B cell (primary cell): ENCODE measurements around the gene PHYHIPL.

Experiments used
- EZH2 ChIP-seq: IDR thresholded peaks from 2 replicates; pipeline ENCODE4 v1.6.1; 2012; ENCODE audit warnings: borderline replicate concordance, low read depth, mild to moderate bottlenecking, moderate library complexity, low read length; ENCODE audit not compliant: insufficient read depth, poor library complexity, severe bottlenecking
- TF ChIP-seq, protein P1 (sequence below): fragments of 200-600 bp; IDR thresholded peaks from one replicate; pipeline ENCODE4 v1.8.0; 2022; ENCODE audit warnings: antibody characterized with exemption, mild to moderate bottlenecking

DNA sequence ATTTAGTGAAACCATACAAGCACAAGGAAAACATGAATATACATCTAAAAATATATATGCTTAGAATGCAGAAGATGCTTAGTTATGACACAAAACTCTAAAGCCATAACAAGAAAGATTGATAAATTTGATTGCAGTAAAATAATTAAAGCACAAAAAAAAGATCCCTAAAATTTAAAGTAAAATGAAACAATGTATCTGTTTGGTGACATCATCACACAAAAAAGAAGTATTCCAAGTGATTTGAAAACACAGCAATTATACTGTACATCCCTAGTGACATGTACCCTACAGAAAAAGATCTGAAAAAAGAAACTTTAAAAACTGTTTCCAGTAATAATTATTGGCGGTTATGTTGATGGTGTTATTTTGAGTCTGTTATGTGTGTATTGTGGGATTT, 37.7 kb downstream of the PHYHIPL start:
- TF ChIP-seq, protein P1, sequence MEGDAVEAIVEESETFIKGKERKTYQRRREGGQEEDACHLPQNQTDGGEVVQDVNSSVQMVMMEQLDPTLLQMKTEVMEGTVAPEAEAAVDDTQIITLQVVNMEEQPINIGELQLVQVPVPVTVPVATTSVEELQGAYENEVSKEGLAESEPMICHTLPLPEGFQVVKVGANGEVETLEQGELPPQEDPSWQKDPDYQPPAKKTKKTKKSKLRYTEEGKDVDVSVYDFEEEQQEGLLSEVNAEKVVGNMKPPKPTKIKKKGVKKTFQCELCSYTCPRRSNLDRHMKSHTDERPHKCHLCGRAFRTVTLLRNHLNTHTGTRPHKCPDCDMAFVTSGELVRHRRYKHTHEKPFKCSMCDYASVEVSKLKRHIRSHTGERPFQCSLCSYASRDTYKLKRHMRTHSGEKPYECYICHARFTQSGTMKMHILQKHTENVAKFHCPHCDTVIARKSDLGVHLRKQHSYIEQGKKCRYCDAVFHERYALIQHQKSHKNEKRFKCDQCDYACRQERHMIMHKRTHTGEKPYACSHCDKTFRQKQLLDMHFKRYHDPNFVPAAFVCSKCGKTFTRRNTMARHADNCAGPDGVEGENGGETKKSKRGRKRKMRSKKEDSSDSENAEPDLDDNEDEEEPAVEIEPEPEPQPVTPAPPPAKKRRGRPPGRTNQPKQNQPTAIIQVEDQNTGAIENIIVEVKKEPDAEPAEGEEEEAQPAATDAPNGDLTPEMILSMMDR, result no peak
- TF ChIP-seq EZH2, result no peak
